ENCODE results near the gene ZNF415. TPM values are rescaled to one million over a fixed set of nuclear protein-coding genes. Genes with fewer than 3 reads are reported as not detected.
"Not testable (repeated sequence)": the region's sequence is repeated elsewhere in the genome, so short reads cannot be mapped to it uniquely, and the experiment has no call there.

The ZNF415 gene
- total RNA-seq, 6 donors from 2014 or later, result 2.4 to 7.9 (median 4.3) TPM

- no peak overlapping the region for H3K4me3 ChIP-seq
- ATAC-seq (ENCODE audit: low FRiP score in 2 of 2) (no peak), DNase-seq (no peak)
- peaks cover 0 to 15% (median 5%) of the 10 kb centered on the region in 4 donors for H3K9me3 ChIP-seq
- no peaks in the 10 kb centered on the region for H3K36me3 ChIP-seq
- TF ChIP-seq CTCF (IDR thresholded peaks at IDR 0.05) (no peak), EP300 (IDR thresholded peaks at IDR 0.05) (no peak), POLR2A (IDR thresholded peaks at IDR 0.05) (no peak), POLR2AphosphoS5 (IDR thresholded peaks at IDR 0.05) (no peak)
- WGBS, 2 donors, result 78 to 80% methylated on average over 4 of the region's 4 CpGs
- H3K27ac ChIP-seq, result no peak overlapping the region
- H3K4me1 ChIP-seq, result peaks cover 4 to 14% (median 7%) of the 10 kb centered on the region in 4 donors
- H3K27me3 ChIP-seq, result peaks cover 0 to 5% (median 0%) of the 10 kb centered on the region in 4 donors
Observed at GRCh38 chr19:53131085-53131590, 1.6 kb downstream of the ZNF415 start.

DNA sequence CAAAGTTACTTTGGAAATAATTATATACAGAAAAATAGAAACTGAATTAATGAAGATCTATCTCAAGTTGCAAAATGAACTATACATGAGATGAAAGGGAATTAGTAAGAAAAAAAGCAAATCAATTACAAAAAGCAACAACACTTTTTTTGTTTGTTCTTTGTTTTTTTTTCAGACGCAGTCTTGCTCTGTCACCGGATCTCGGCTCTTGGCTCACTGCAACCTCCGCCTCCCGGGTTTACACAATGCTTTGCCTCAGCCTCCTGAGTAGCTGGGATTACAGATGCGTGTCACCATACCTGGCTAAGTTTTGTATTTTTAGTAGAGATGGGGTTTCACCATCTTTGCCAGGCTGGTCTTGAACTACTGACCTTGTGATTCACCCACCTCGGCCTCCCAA lies 2.2 kb downstream of the ZNF415 start:
- TF ChIP-seq POLR2AphosphoS5 (IDR thresholded peaks at IDR 0.05) (no peak), CTCF (IDR thresholded peaks at IDR 0.05) (no peak), POLR2A (IDR thresholded peaks at IDR 0.05) (no peak), EP300 (IDR thresholded peaks at IDR 0.05) (no peak)
- H3K27ac ChIP-seq, result no peak overlapping the region
- DNase-seq (no peak), ATAC-seq (ENCODE audit: low FRiP score in 2 of 2) (no peak)
- H3K4me1 ChIP-seq, result peaks cover 4 to 14% (median 7%) of the 10 kb centered on the region in 4 donors
- 70 to 81% methylated on average over 7 of the region's 7 CpGs for WGBS, 2 donors
- peaks cover 0 to 9% (median 1%) of the 10 kb centered on the region in 4 donors for H3K9me3 ChIP-seq
- H3K4me3 ChIP-seq, result no peak overlapping the region
- peaks cover 0 to 5% (median 0%) of the 10 kb centered on the region in 4 donors for H3K27me3 ChIP-seq
- H3K36me3 ChIP-seq, result no peaks in the 10 kb centered on the region

- H3K27ac ChIP-seq; H3K9me3 ChIP-seq; H3K36me3 ChIP-seq; H3K27me3 ChIP-seq; H3K4me1 ChIP-seq; DNase-seq; H3K4me3 ChIP-seq; ATAC-seq (ENCODE audit: low FRiP score in 2 of 2): not testable (repeated sequence)
- WGBS, 2 donors, result 73 to 82% methylated on average over 6 to 8 of the region's 15 CpGs
Observed at GRCh38 chr19:53126733-53127526, 5.8 kb downstream of the ZNF415 start.

DNA sequence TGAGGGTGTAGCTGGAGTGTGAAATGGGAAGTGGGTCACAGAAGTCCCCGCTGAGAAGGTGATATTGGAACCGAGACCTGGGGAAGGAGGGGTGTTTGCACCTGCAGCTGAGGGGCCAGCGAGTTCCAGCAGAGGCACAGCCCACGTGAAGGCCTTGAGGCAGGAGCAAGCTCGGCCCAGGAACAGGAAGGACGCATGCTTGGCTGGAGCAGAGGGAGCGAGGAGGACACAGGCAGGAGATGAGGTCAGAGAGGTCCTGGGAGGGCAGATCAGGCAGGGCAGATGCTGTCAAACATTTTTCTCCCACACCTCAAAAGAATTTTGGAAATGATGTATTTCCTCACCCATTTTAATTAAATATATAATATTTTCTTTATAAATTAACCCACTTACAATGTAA lies 9.3 kb downstream of the ZNF415 start:
- DNase-seq, result peak in 1 of 2 donors; percentile 38
- no peak overlapping the region for H3K27ac ChIP-seq
- H3K4me3 ChIP-seq, result no peak overlapping the region
- H3K27me3 ChIP-seq, result no peaks in the 10 kb centered on the region
- WGBS, 2 donors, result 87 to 90% methylated on average over 7 of the region's 7 CpGs
- peaks cover 0 to 10% (median 0%) of the 10 kb centered on the region in 4 donors for H3K36me3 ChIP-seq
- H3K9me3 ChIP-seq, result peaks cover 0 to 4% (median 0%) of the 10 kb centered on the region in 4 donors
- TF ChIP-seq CTCF (IDR thresholded peaks at IDR 0.05) (no peak), POLR2A (IDR thresholded peaks at IDR 0.05) (no peak), POLR2AphosphoS5 (IDR thresholded peaks at IDR 0.05) (no peak), EP300 (IDR thresholded peaks at IDR 0.05) (no peak)
- no peaks in the 10 kb centered on the region for H3K4me1 ChIP-seq
- no peak for ATAC-seq (ENCODE audit: low FRiP score in 2 of 2)

GRCh38 chr19:53112286-53112685 lies 20.4 kb downstream of the ZNF415 start:
- Histone ChIP-seq H3K27ac (no peak overlapping the region), H3K27me3 (no peaks in the 10 kb centered on the region), H3K9me3 (peaks cover 3 to 24% (median 11%) of the 10 kb centered on the region in 4 donors), H3K4me3 (no peak overlapping the region), H3K36me3 (peaks cover 0 to 61% (median 23%) of the 10 kb centered on the region in 4 donors), H3K4me1 (no peaks in the 10 kb centered on the region)
- DNase-seq (no peak), ATAC-seq (ENCODE audit: low FRiP score in 2 of 2) (no peak)
- WGBS, 2 donors, result 100% methylated on average over 2 of the region's 2 CpGs
- no peak for TF ChIP-seq POLR2A (IDR thresholded peaks at IDR 0.05)
- TF ChIP-seq CTCF (IDR thresholded peaks at IDR 0.05), result no peak
- no peak for TF ChIP-seq POLR2AphosphoS5 (IDR thresholded peaks at IDR 0.05)
- no peak for TF ChIP-seq EP300 (IDR thresholded peaks at IDR 0.05)
